ENCODE measurements around the gene RNASE1. TPM values are rescaled to one million over a fixed set of nuclear protein-coding genes. Genes with fewer than 3 reads are reported as not detected.

RNASE1 gene
- total RNA-seq, 1 donor from 2014 or later = not detected

- intact Hi-C loops (cut with micrococcal nuclease) = no loop called here
Observed at GRCh38 chr14:20808162-20808483, 5.5 kb upstream of the RNASE1 start.

- intact Hi-C loops (cut with micrococcal nuclease) = no loop called here
Observed at GRCh38 chr14:20807304-20808161, 4.9 kb upstream of the RNASE1 start.

- intact Hi-C loops (cut with micrococcal nuclease) = no loop called here
Observed at GRCh38 chr14:20805485-20805884, 2.8 kb upstream of the RNASE1 start.

- intact Hi-C loops (cut with micrococcal nuclease) = no loop called here
Observed at GRCh38 chr14:20803223-20803622, 579 bp upstream of the RNASE1 start.

DNA sequence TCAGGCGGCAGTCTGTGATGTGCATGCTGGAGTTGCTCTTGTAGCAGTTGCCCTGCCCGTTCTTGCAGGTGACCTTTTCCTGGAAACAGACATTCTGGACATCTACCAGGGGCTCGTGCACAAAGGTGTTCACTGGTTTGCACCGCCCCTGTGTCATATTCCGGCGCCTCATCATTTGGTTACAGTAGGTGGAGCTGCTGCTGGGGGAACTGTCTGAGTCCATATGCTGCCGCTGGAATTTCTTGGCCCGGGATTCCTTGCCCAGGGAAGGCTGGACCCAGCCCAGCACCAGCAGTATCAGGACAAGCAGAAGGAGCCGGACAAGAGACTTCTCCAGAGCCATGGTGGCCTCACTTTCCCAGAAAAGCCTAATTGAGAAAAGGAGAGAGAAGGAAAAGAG, 918 bp downstream of the RNASE1 start:
- intact Hi-C loops (cut with micrococcal nuclease) = no loop called here

- intact Hi-C loops (cut with micrococcal nuclease) = no loop called here
Observed at GRCh38 chr14:20799892-20800544, 2.6 kb downstream of the RNASE1 start.

DNA sequence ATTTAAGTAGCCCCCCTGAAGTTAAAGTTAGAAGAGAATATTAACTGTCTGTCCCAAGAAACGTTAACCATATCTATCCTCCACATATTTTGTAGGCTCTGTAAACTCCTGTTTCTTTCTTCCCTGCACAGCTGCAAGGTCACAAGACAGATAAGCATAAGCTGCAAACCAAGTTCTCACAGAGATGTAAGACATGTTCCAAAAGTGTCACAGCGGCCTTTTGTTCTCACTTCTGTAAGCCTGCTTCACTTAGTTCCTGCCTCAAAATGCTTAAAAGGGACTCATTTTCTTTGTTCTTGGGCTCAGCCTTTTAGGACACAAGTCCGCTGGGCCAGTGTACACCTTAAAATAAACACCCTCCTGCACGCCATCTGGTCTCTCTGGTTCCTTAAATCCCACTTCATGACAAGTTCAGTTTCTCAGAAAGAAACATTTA, 3.2 kb downstream of the RNASE1 start:
- intact Hi-C loops (cut with micrococcal nuclease) = no loop called here

- intact Hi-C loops (cut with micrococcal nuclease) = no loop called here
Observed at GRCh38 chr14:20798932-20799331, 3.7 kb downstream of the RNASE1 start.

DNA sequence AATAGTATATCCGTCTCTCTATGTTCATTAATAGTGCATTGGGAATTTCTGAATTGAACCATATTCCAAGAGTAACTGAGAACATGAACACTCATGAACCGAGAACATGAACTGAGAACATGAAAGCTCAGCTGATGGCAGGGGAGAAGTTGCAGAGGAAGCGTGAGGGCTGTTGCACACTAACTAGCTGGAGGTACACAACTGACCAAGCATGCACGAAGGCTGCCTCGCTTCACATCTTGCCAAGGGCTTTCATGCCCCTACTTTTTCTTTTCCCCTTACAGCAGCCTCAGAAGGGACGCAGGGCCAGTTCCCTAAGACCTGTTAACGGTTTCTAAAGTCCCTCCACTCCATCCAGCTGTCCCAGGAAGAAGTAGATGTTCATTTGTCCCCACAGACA, 4.3 kb downstream of the RNASE1 start:
- intact Hi-C loops (cut with micrococcal nuclease) = no loop called here

DNA sequence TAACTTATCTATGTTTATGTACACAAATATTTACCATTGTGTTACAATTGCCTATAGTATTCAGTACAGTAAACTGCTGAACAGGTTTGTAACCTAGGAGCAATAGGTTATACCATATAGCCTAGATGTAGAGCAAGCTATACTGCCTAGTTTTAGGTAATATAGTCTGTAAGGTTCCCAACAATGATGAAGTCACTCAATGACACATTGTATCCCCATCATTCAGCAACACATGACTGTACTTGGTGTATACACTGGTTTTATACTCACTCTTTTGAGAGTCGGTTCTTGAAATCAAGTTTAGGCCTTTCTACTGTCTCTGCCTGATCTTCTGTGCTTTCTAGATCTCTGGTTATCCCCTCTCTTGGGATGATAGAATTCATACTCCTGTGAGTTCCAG, 5.5 kb downstream of the RNASE1 start:
- intact Hi-C loops (cut with micrococcal nuclease) = no loop called here

- intact Hi-C loops (cut with micrococcal nuclease) = no loop called here
Observed at GRCh38 chr14:20794644-20795369, 7.8 kb downstream of the RNASE1 start.

GRCh38 chr14:20792556-20792955, 10.1 kb downstream of the RNASE1 start:
- intact Hi-C loops (cut with micrococcal nuclease) = no loop called here

GRCh38 chr14:20791597-20791996, 11.0 kb downstream of the RNASE1 start:
- intact Hi-C loops (cut with micrococcal nuclease) = no loop called here

DNA sequence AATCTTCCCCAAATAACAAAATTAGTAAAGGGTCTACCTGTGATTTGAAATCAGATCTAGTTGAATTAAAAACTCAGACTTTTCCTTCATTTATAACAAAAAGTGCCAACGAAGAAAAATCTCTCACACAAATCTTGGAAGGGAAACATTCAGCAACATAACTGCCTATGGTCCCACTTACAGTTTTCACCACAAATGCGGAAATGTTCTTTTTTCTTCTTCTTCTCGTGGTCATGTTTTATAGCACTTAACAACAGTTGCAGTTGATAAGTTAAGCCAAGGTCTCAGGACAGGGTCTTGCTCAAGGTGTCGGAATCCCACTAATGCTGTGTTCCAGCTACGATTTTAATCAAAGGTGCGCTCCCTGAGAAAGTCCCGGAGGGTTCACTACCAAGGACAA, 11.5 kb downstream of the RNASE1 start:
- intact Hi-C loops (cut with micrococcal nuclease) = no loop called here

DNA sequence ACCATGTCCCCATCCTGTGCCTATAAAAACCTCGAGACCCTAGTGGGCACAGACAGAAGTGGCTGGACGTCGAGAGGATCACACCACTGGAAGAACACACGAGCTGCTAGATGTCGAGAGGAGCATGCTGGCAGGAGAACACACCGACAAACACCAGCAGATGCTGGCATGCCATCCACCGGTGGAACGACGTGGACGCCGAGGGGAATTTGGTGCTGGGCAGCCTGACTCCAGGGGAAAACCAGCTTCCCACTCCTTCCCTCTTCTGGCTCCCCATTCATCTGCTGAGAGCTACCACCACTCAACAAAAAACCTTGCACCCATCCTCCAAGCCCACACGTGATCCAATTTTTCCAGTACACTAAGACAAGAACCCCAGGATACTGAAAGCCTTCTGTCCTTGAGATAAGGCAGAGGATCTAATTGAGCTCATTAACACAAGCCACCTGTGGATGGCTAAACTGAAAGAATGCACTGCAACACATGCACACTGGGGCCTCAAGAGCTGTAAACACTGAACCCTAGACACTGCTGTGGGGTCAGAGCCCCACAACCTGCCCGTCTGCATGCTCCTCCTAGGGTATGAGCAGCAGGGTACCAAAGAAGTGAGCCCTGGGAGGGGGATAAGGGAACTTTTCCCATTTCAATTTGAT, 12.1 kb downstream of the RNASE1 start:
- intact Hi-C loops (cut with micrococcal nuclease) = no loop called here

- intact Hi-C loops (cut with micrococcal nuclease) = no loop called here
Observed at GRCh38 chr14:20789230-20789813, 13.3 kb downstream of the RNASE1 start.

DNA sequence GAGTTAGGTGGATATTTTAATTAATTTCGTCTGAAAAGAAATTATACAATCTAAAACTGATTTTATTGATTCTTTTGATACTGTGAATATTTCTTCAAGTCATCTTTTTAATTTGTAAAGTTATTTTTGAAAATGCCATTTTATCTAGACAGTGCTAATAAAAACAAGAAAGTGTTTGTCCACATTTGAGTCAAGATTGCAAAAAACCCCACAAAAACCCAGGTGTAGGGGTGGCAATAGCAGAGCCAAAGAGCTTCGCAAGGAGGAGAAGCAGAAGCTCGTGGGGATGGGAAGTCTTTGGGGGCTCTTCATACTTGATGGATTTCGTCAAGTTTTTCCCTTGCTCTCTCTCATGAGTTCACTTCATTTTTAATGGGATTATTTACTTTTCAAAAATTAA, 15.6 kb downstream of the RNASE1 start:
- intact Hi-C loops (cut with micrococcal nuclease) = no loop called here

DNA sequence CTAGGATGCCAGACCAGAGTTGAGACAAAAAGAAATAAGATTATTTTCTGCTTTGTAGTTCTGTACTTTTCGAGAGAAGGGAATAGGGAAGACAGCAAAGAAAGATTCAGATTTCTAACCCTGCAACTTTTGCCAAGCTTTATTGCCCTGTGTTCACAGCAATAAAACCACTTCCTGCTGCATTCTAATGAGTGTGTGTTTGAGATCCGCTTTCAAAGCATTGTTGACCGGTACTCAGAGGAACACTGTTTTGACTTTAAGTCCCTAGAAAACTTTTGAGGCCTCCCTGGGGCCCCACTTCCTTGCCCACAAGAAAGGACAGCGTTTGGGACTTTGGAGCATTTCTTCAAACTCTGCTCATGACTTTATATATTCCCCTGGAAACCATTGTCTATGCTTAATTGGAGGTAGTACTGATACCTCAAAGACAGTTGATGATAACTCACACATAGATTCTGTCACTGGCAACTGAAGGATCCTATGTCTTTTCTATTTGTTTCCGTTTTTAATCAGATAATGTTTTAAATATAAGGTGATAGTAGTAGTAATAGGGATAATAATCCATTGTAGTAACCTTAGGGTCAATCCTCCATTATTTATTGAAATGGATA, 20.3 kb downstream of the RNASE1 start:
- intact Hi-C loops (cut with micrococcal nuclease) = loop anchor here (5.0 kb wide), 1 partner anchor 190 kb away; no protein-coding TSS in a partner anchor

- intact Hi-C loops (cut with micrococcal nuclease) = loop anchor here (5.0 kb wide), 1 partner anchor 190 kb away; no protein-coding TSS in a partner anchor
Observed at GRCh38 chr14:20781803-20782202, 20.8 kb downstream of the RNASE1 start.

DNA sequence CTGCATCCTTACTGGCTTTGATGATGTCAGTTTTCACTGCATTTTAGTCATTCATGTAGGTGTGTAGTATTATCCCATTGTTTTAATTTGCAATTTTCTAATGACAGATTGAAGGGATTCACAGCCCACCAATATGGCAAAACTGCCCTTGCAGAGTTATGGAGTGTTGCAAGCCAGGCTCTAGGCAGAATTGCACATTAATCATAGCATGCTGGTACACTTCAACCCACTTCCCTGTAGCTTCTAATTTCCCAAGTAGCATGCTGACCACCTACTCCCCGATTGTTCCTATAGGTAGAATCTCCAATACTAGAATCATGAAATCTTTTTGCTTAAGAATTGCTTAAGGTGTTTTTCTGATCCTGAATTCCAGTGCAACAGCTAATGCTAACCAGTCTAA, 26.7 kb downstream of the RNASE1 start:
- intact Hi-C loops (cut with micrococcal nuclease) = no loop called here

DNA sequence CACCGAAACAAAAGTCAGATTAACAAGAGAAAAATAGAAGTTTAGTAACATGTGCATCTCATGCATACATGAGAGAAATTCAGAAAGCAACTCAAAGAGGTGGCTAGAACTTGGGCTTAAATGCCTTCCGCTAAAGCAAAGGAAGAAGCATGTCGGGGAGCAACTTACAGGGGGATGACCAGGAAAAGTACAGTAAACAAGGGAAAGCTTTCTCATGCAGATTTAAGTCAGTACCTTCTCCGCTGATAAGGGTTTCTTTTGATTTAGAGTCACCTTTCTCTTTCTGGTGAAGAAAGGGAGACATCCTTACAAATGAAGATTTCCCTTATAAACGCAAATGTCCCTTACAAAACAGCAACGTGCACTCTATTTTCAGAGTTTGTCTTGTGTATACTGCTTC, 27.6 kb downstream of the RNASE1 start:
- intact Hi-C loops (cut with micrococcal nuclease) = no loop called here

Measured in T-helper 2 cell treated with Interferon-gamma antibody and Interleukin-4, amounts not matched to agents 100 ng/mL and 5 ng/mL, for 36 hours (primary cell).